NCI-H82 treated with DMSO at 0.1 percent for 48 hours (cell line): ENCODE results near the gene TBCD.

Experiments used
- DNase-seq: peaks from one replicate; lab custom pipeline; 2025; ENCODE audit not compliant: unreplicated experiment; lab: John Stamatoyannopoulos, UW

TBCD gene

GRCh38 chr17:82920715-82921114 lies 168.8 kb downstream of the TBCD start:
- DNase-seq: no peak

- no peak for DNase-seq
Measured at GRCh38 chr17:82921426-82921825, 169.6 kb downstream of the TBCD start.

- no peak for DNase-seq
Measured at GRCh38 chr17:82922646-82923045, 170.8 kb downstream of the TBCD start.

GRCh38 chr17:82923366-82924113 lies 171.7 kb downstream of the TBCD start:
- no peak for DNase-seq

GRCh38 chr17:82924214-82924613 lies 172.3 kb downstream of the TBCD start:
- DNase-seq: no peak

GRCh38 chr17:82924812-82925211 lies 172.9 kb downstream of the TBCD start:
- no peak for DNase-seq

GRCh38 chr17:82925336-82925735 lies 173.5 kb downstream of the TBCD start:
- DNase-seq: no peak

- DNase-seq: no peak
Measured at GRCh38 chr17:82926081-82926480, 174.2 kb downstream of the TBCD start.

GRCh38 chr17:82926716-82927115 lies 174.9 kb downstream of the TBCD start:
- DNase-seq: no peak

- no peak for DNase-seq
Measured at GRCh38 chr17:82927311-82927660, 175.4 kb downstream of the TBCD start.

GRCh38 chr17:82927661-82928601 lies 176.1 kb downstream of the TBCD start:
- DNase-seq: no peak

GRCh38 chr17:82929011-82929622 lies 177.3 kb downstream of the TBCD start:
- no peak for DNase-seq

- no peak for DNase-seq
Measured at GRCh38 chr17:82929676-82930042, 177.8 kb downstream of the TBCD start.

- no peak for DNase-seq
Measured at GRCh38 chr17:82930043-82930923, 178.4 kb downstream of the TBCD start.

GRCh38 chr17:82930924-82931698 lies 179.2 kb downstream of the TBCD start:
- DNase-seq: no peak

- no peak for DNase-seq
Measured at GRCh38 chr17:82931699-82932517, 180.0 kb downstream of the TBCD start.

- no peak for DNase-seq
Measured at GRCh38 chr17:82932518-82933310, 180.8 kb downstream of the TBCD start.

- DNase-seq: no peak
Measured at GRCh38 chr17:82933911-82934310, 182.0 kb downstream of the TBCD start.
